HUDEP-2 (cell line): ENCODE data around the gene UBASH3A.

Experiments
- DNase-seq, 76 experiments: peaks; one replicate each; lab custom pipeline; 2025; ENCODE audit not compliant: unreplicated experiment in 76 of 76; lab: John Stamatoyannopoulos, UW

The UBASH3A gene

DNA sequence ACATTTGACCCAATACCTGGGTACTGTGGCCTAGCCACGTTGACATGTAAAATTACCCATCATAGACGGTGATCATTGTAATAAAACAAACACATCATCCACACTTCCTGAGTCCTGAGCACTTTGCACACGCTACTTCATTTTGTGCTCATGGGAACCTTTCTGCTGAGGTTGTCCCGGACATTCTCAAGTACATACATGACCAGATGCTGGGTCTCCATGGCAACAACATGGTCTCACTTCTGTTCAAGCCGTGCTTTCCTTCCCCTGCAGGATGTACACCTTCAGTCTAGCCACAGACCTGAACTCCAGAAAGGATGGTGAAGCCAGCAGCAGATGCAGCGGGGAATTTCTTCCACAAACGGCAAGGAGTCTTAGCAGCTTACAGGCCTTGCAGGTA is 22.7 kb downstream of the UBASH3A start:
- DNase-seq, result no peak

DNA sequence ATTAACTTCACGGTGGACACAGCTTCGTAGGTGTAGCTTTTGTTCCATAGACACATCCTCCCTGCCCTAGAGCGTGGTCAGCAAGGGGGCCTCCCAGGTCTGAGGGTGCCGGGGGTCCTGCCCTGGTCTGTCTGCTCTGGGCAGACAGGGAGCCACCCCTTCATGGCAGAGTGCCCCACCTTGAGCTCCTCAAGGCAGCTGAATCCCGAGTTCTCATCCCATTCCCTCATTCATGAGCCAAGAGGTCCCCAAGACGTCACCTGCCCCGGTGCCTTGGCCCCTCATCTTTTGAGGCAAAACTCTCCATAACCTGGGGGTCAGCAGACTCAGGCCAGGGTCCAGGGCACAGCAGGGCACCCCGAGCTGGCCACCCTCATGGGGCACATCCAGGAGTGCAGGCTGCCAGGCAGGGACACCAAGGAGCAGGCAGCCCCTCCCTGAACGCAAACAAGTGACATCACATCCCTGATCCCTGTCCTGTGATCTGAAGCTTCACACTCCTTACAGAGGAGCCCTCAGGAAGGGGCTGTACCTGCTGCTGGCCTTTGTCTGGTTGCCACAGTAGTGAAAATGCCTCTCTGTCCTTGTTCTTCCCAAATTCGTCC is 23.3 kb downstream of the UBASH3A start:
- DNase-seq, result no peak

DNA sequence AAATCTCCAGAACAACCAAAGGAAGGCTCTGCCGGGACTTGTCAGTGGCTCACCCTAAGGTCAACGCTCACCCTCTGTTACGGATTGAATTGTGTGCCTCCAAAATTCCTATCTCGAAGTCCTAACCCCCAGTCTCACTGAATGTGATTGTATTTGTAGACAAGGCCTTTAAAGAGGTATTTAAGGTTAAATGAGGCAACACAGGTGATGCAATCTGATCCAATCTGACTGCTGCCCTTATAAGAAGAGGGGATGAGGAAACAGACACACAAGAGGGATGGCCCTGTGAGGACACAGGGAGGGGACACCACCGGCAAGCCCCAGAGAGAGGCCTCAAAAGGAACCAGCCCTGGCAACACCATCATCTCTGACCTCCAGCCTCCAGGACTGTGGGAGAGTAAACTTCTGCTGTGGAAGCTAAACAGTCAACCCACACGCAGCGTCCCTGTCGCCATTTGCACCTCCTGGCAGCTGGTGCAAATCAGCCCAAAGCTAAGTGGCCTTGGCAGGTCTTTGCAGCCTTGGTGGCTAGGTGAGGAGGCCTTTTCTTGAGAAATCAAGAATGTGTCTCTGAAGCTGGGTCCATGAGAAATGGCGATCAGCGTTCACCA is 24.2 kb downstream of the UBASH3A start:
- DNase-seq, result no peak

DNA sequence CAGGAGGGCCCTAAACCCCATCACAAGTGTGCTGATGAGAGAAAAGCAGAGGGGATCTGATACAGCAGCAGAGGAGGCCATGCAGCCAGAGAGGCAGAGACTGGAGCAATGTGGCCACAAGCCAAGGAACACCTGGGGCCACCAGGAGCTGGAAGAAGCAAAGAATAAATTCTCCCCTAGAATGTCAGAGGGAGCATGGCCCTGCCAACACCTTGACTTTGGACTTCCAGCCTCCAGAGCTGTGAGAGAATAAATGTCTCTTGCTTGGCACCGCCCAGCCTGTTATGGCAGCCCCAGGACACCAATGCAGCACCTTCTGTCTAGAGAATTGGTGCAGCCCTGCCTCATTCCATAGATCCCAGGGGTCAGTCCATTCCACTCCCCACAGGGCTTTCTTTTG is 25.3 kb downstream of the UBASH3A start:
- no peak for DNase-seq

DNA sequence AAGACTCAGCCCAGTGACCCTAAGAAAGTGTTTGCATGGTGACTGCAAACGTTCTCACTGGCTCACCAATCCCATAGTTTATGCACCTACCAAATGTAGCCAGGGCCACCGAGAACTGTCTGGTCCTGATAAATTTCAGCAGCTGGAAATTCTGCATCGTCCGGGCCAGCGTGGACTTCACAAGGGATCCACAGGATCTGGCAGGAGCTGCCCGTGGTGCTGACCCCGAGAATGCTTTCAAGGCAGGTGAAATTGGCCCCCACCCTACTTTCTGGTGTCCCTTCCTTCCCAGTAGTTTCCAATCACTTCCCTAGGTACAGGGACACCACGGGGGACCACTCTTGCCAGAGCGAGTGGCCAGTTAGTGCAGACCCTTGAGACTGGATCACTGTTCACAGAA is 26.2 kb downstream of the UBASH3A start:
- DNase-seq, result no peak

DNA sequence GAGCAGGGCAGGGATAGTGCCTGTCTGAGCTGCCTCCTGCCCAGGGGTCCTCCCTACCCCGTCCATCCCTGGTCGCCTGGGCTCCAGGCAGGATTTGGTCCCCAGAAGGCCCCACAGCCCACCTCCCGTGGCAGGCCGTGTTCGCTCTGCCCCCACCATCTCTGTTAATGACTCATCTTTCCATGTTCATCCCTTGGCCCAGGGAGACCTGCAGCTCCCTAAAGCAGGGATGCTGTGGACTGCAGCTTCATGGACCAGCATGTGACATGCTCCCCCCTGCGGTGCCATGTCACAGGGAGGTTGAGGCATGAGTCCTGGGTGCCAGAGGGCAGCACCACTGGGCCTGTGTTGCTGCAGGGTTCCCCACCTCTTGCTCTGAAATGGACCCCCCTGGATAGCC is 26.8 kb downstream of the UBASH3A start:
- DNase-seq, result no peak

DNA sequence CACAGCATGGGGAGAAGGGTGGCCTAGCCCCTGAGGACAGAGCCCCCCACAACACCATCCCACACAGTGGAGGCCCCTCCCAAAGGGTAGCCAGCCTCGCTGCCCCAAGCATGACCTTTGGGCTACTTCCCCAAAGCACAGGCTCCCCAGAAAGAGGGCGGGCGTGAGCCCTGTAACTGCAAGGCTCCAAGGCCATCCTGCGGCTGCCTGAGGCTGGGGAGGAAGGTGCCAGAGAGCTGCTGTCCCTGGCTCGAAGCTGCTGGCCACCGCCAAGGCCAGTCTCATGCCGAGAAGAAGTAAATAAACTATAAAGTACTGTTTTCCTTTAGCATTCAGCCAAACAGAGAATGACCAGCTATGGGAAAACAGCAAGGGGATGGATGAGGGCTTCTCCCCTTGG is 27.5 kb downstream of the UBASH3A start:
- no peak for DNase-seq

DNA sequence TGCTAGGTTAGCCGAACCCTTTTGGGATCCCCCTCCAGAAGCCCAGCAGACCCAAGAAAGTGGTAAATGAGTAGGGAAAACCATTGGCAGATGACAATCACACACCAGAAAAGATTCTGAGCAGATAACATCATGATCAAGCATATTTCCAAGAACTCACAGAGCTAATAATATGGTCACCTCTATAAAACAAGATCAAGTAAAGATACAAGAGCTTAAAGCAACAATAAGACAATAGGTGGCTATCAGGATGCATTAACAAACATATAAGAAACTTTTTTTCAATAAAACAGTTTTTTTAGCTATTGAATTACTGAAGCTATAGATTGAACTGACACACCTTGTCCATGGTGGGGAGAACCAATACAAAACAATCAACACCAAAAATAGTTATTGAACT is 29.0 kb downstream of the UBASH3A start:
- no peak for DNase-seq

DNA sequence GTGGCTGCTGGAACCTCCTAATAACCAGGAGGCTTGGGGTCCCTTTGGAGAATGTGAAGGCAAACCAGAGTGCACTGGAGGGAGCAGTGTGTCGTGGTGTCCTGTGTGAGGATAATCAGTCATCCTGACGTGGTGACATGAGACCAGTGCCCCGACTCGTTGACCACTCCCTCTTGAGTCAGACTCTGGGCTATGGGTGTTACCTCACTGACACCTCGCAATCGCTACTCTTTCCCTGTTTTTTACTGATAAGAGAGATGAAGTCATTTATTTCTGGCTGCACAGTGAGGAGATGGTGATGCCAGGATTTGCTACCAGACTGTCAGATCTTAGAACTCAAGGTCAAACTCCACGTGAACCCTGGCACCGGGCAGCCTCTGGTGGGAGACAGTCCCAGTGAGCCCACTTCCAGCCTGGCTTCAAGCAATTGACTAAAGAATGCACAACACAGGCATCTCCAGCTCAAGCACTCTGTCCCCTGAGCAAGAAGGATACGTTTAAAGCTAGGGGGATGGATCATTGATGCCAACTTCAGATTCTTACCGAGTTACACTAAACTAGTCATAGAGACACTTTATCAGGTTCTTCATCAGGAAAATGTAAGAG is 30.3 kb downstream of the UBASH3A start:
- DNase-seq, result peak in 73 of 76 experiments; percentile 7 to 96 (median 81)

DNA sequence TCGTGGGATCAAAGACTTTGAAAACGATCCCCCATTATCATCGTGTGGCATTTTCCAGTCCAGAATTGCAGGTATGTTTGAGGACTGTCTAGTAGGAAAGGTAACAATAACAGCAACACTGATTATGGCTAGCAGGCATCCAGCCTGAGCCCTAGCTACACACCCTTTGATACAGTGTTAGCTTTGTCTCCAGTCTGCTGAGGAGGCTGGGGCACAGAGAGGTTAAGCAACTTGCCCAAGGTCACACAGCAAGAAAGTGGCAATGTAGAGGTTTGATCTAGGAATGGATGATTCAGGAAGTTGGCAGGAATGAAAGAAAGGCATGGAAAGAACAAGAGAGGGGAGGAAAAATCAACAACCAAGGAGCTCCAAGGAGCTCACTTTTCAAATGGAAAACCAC is 31.2 kb downstream of the UBASH3A start:
- no peak for DNase-seq

DNA sequence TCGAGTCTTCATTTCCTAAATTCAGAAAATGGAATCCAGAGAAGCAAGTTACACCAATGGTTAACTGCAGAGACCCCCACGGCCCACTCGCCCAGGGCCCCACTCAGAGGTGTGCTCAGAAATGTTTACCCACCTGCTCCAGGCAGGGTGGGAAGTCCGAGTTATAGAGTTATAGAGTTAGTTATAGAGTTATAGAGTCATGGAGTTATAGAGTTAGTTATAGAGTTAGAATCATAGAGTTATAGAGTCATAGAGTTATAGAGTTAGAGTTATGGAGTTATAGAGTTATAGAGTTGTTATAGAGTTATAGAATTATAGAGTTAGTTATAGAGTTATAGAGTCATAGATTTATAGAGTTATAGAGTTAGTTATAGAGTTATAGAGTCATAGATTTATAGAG is 31.7 kb downstream of the UBASH3A start:
- DNase-seq, result no peak

DNA sequence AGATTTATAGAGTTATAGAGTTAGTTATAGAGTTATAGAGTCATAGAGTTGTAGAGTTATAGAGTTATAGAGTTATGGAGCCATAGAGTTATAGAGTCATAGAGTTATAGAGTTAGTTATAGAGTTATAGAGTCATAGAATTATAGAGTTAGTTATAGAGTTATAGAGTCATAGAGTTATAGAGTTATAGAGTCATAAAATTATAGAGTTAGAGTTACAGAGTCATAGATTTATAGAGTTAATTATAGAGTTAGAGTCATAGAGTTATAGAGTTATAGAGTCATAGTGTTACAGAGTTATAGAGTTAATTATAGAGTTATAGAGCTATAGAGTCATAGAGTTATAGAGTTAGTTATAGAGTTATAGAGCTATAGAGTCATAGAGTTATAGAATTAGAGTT is 32.1 kb downstream of the UBASH3A start:
- DNase-seq, result no peak

DNA sequence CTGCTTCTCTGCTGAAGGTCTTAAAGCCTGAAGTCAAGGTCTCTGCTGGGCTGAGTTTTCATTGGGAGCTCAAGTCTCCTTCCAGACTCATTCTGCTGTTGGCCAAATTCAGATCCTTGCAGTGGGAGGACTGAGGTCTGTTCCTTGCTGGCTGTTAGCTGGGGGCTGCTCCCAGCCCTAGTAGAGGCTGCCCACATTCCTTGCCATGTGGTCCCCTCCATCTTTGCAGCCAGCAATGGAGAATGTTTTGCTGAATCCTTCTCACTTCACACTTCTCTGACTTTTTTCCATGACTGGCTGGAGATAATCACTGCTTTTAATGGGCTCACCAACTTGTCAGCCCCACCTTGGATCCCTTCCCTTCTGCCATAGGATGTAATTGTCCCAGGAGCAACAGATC is 33.2 kb downstream of the UBASH3A start:
- no peak for DNase-seq

DNA sequence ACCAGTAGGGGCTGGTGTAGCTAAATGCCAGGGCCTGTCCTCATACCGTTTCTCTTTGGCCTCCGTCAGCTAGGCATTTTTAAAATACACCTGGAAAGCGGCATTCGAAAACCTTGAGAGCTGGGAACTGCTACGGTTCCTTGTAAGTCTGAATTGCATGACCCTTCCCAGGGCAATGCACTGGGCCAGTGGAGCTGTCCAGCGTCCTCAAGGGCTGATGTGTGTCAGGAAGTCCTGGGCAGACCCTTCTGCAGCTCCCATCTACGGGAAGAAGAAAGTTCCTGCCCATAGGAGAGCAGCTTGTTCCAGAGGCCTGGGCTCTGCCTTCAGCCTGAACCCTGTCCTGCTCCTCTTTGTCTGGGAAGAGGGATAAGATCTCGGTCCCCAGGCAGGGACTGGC is 34.1 kb downstream of the UBASH3A start:
- no peak for DNase-seq

DNA sequence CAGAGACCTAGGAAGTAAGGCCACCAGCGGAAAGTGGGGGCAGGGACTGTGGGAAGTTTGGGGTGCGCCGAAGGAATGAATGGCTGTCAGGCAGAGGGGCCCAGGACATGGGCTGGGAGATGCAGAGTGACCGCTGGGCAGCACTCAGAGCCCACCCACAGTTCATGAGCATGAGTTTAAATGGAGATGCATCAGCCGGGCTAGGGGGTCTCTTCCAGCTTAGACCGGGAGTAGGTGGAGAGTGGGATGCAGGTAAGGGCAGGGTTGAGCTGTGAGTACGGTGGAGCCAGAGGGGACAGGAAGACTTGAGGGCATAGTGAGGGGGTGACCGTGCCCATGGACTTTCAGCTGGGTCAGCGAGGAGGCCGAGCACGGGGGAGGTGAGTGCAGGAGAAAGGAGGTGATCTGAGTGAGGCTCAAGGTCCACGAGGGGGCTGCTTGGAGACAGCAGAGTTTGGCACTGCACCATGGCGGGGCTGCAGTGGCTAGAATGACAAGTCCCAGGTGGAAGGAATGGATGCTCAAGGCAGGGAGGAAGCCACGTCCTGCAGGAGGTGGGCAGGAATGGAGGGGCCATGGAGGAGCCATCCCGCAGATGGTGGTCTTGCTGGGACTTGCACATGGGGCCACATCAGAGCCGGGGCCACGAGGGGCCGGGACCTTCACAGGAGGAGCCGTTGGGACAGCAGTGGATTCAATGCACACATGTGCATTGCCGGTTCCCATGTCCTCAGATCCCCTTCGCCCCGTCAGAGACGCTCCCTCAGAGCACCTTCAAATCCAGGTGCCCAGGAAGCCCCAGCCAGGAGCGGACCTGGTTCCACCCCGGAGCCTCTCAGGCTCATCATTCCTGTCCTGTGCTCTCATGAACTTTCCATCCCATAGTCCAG is 34.9 kb downstream of the UBASH3A start:
- DNase-seq, result no peak

DNA sequence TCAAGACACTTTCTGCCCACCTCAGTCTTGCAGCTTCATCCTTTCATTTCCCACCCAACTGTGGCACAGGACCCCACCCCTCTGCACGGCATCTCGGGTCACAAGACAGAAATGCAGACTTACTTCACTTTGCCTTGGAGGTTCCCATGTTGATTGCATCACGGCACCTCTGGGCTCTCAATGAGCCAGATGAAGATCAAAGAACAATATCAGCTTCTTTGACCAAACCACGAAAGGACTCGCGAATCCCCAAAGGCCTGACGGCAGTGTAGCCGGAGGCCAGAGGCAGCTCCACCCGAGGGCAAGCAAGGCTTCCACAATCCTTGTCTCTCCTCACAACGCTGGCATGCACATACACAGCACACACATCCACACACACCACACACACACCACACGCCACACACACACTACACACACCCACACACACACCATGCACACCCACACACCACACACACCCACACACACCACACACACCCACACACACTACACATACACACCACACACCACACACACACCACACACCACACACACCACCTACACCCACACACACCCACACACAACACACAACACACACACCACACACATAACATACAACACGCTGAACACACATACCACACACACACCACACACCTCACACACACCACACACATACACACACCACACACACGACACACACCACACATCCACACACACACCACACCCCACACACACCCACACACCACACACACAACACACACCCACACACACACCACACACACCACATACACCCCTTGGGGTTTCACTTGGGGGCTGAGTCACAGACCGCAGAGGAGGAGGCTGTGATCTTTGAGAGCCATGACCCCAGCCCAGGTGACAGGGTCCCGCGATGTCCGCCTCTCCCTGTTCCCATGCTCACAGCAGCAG is 35.8 kb downstream of the UBASH3A start:
- DNase-seq, result no peak

DNA sequence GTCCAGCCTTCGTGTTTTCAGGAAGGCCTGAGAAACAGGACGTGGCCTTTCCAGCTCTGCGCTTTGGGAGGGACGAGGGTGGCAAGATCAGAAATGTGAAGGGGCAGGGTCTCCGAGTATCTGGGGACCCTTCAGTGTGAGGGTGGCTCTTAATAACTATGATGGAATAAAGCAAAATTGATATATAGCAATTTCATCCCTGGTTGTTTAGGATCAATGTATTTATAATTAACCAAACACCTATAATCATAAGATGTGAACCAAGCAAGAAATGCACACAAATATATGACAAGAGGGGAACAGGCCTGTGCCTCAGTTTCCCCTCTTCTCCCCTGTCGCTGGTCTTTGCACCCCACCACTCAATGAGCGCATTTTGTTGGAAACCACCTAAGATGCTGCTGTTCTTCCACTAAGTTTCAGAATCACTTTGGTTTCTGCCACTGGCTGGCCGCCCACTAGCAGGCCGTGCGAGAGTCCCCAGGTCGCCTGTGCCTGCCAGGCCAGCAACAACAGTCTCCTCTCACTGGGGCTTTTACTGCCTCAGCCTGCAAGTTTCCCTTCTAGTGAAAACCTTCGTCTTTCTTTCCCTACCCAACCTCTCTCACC is 36.6 kb downstream of the UBASH3A start:
- no peak for DNase-seq

DNA sequence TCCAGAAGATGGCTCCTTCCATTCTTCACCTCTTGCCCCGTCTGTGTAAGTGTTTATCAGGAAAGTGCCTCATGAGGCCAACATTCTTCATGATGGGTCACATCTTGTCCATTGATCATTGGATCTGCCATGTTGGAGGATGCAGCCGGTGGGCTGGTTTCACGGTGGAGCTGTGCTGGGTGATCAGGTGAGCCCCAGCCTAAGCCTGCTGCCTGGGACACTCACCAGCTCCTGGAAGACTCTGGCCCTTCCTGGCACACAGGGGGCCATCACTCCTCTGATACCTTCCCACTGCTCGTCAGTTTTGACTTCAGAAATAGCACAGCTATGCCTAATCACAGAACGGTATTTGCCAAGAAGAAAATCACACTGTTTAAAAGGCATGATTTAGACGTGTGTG is 38.3 kb downstream of the UBASH3A start:
- DNase-seq, result no peak

DNA sequence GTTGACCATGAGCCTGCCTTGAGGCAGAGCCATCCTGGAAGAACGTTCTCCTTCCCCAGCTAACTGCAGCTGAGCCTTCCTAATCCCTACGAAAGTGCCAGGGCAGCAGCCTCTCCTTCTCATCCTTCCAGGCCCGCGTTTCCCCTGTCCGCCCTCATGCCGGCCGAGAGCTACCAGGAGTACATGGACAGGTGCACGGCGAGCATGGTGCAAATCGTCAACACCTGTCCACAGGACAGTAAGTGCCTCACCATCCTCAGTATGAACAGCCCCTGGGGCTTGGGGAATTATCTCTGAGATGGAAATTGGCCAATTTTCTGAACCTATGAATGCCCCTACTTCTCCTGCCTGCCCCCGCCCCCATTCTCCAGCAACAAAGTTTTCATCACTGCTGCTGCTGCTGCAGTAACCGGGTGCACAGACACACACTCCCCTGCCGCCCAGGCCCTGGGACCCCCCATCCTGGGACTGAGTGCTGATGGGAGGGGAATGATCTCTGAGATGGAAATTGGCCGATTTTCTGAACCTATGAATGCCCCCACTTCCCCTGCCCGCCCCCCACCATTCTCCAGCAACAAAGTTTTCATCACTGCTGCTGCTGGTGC is 39.6 kb downstream of the UBASH3A start:
- no peak for DNase-seq
